Endothelial cell of umbilical vein (primary cell): ENCODE data around the gene ZFYVE9. TPM values are rescaled to one million over a fixed set of nuclear protein-coding genes. Genes with fewer than 3 reads are reported as not detected.

Experiments used
- BruUV-seq: library from RNA; stranded (reverse); fragments of 400-500 nt; replicated peaks from 2 replicates; lab custom pipeline; 2021; lab: Mats Ljungman, UMichigan
- CTCF ChIA-PET: fragments of 300-600, 350-600 bp; sonication (Branson Sonifier 250); formaldehyde crosslinking; loops from one replicate; lab custom pipeline; 2021; ENCODE audit warnings: antibody characterized with exemption, inconsistent platforms; lab: Charles Lee
- POLR2A ChIA-PET: fragments of 300-600, 350-600 bp; sonication (Branson Sonifier 250); formaldehyde crosslinking; loops from one replicate; lab custom pipeline; 2021; ENCODE audit warnings: antibody characterized with exemption, inconsistent platforms; lab: Charles Lee
- DNase-seq: peaks from one replicate; pipeline ENCODE4 v3.0.0-alpha.2; 2011; ENCODE audit warnings: low read depth, low spot score
- FAIRE-seq: peaks from 2 replicates; lab custom pipeline; 2011; peaks lifted over from hg19 to GRCh38; lab: Jason Lieb, UNC
- H2AFZ ChIP-seq: 2 replicates; pipeline ENCODE4 v1.6.0; 2012; ENCODE audit warnings: low read depth, low read length, control low read depth, inconsistent platforms
- H3K27ac ChIP-seq: 2 replicates; pipeline ENCODE4 v1.5.1; 2011; ENCODE audit warnings: low read depth, mild to moderate bottlenecking, control low read depth, low read length, moderate library complexity; ENCODE audit not compliant: insufficient read depth
- H3K27me3 ChIP-seq, 2 experiments: 2 replicates each; pipeline versions ENCODE4 v1.6.0 to v1.6.1; 2011; ENCODE audit warnings: low read length in 2 of 2, mixed read lengths in 1 of 2; ENCODE audit not compliant: control insufficient read depth in 2 of 2, insufficient read depth in 2 of 2
- H3K36me3 ChIP-seq, 2 experiments: 2 replicates in 1 of 2; 3 replicates in 1 of 2; pipeline ENCODE4 v1.5.1; 2011; ENCODE audit warnings: low read length in 2 of 2, mild to moderate bottlenecking in 1 of 2, moderate library complexity in 1 of 2; ENCODE audit not compliant: control insufficient read depth in 2 of 2, insufficient read depth in 2 of 2; ENCODE audit errors: extremely low read depth in 1 of 2
- H3K4me1 ChIP-seq: 3 replicates; pipeline ENCODE4 v1.5.1; 2011; ENCODE audit warnings: mild to moderate bottlenecking, low read length; ENCODE audit not compliant: control insufficient read depth, insufficient read depth; ENCODE audit errors: extremely low read depth
- H3K4me2 ChIP-seq: 2 replicates; pipeline ENCODE4 v1.6.1; 2011; ENCODE audit warnings: low read length, control low read depth, mixed read lengths; ENCODE audit not compliant: insufficient read depth
- H3K4me3 ChIP-seq, 3 experiments: fragments of 200-600 bp in 1 of 3; sonication (generic), shearing (Covaris generic) in 1 of 3; replicated peaks in 1 of 3; 2 replicates each; pipeline ENCODE4 v1.5.1; 2011 to 2016; ENCODE audit warnings: control low read depth in 3 of 3, low read length in 3 of 3, mild to moderate bottlenecking in 2 of 3, inconsistent platforms in 1 of 3, low read depth in 1 of 3, moderate library complexity in 1 of 3; ENCODE audit not compliant: insufficient read depth in 1 of 3
- H3K79me2 ChIP-seq: 2 replicates; pipeline ENCODE4 v1.6.0; 2012; ENCODE audit warnings: low read length, inconsistent platforms; ENCODE audit not compliant: control insufficient read depth, insufficient read depth
- H3K9ac ChIP-seq: replicated peaks from 2 replicates; pipeline ENCODE3; 2011; ENCODE audit warnings: low read length, control low read depth; ENCODE audit not compliant: insufficient read depth; ENCODE audit errors: extremely low read depth
- H3K9me1 ChIP-seq: replicated peaks from 3 replicates; pipeline ENCODE4 v1.6.0; 2011; ENCODE audit warnings: mild to moderate bottlenecking, low read length; ENCODE audit not compliant: control insufficient read depth, insufficient read depth; ENCODE audit errors: extremely low read depth
- H3K9me3 ChIP-seq: replicated peaks from 2 replicates; pipeline ENCODE4 v1.5.1; 2012; ENCODE audit warnings: low read length, inconsistent platforms; ENCODE audit not compliant: control insufficient read depth, insufficient read depth
- H4K20me1 ChIP-seq: replicated peaks from 2 replicates; pipeline ENCODE3; 2011; ENCODE audit warnings: mild to moderate bottlenecking, low read length; ENCODE audit not compliant: control insufficient read depth, insufficient read depth; ENCODE audit errors: extremely low read depth
- EZH2 ChIP-seq: IDR thresholded peaks from 2 replicates; pipeline ENCODE4 v1.6.1; 2012; ENCODE audit warnings: borderline replicate concordance, low read depth, mild to moderate bottlenecking, moderate library complexity, low read length, inconsistent platforms; ENCODE audit not compliant: severe bottlenecking
- FOS ChIP-seq: IDR thresholded peaks from 2 replicates; pipeline ENCODE4 v1.6.1; 2011; ENCODE audit warnings: mild to moderate bottlenecking, low read length, moderate library complexity, borderline replicate concordance; ENCODE audit not compliant: insufficient read depth
- GATA2 ChIP-seq: IDR thresholded peaks from 2 replicates; pipeline ENCODE4 v1.7.0; 2011; ENCODE audit warnings: low read depth, mild to moderate bottlenecking, moderate library complexity, mixed read lengths, low read length; ENCODE audit not compliant: insufficient read length, insufficient read depth
- JUN ChIP-seq: IDR thresholded peaks from 2 replicates; pipeline ENCODE4 v1.6.1; 2011; ENCODE audit warnings: borderline replicate concordance, low read depth; ENCODE audit not compliant: insufficient read length, insufficient read depth
- MYC ChIP-seq: IDR thresholded peaks from one replicate; pipeline ENCODE4 v1.6.1; 2011; ENCODE audit warnings: mild to moderate bottlenecking, low read depth, low read length
- POLR2A ChIP-seq: IDR thresholded peaks from 2 replicates; pipeline ENCODE4 v1.6.1; 2012; ENCODE audit warnings: low read depth, mild to moderate bottlenecking, control low read depth, low read length
- POLR2AphosphoS5 ChIP-seq: IDR thresholded peaks from 2 replicates; pipeline ENCODE4 v1.6.1; 2012; ENCODE audit warnings: low read depth, mild to moderate bottlenecking, control low read depth, low read length, moderate library complexity; ENCODE audit not compliant: insufficient read depth
- dilution Hi-C: fragments of 300-500 bp; cut with MboI; formaldehyde crosslinking; loops from one replicate; pipeline ENCODE4 v1.15.0; 2019; ENCODE audit warnings: low sequenced_read_pairs; ENCODE audit not compliant: extremely low pct_ligation_motif_present
- intact Hi-C: fragments of 100-400 bp; cut with micrococcal nuclease; formaldehyde crosslinking; loops from one replicate; pipeline ENCODE4 v1.10.0; 2022
- polyA plus RNA-seq, 4 experiments: library from polyadenylated mRNA; depleted of rRNA in 3 of 4; stranded (reverse) in 3 of 4; unstranded in 1 of 4; fragments of >200 nt; gene quantifications; 2 replicates each; pipeline versions ENCODE4 v1.2.1 to v1.2.3, GENCODE V29; 2011 to 2012; ENCODE audit warnings: missing spikeins in 1 of 4
- total RNA-seq: library from RNA; stranded (reverse); gene quantifications from 2 replicates; pipeline ENCODE4 v1.2.3, GENCODE V29; 2021
- TF ChIP-seq, protein P1 (sequence below), 2 donors: IDR thresholded peaks; 1 replicate in 1 of 2; 2 replicates in 1 of 2; pipeline ENCODE4 v1.5.1; 2011; ENCODE audit warnings: low read length in 2 of 2, mild to moderate bottlenecking in 2 of 2, moderate library complexity in 2 of 2, control low read depth in 1 of 2, inconsistent platforms in 1 of 2, low read depth in 1 of 2; ENCODE audit not compliant: insufficient read depth in 1 of 2; ENCODE audit errors: extremely low read depth in 1 of 2
- TF ChIP-seq, protein P2 (sequence below): IDR thresholded peaks from 2 replicates; pipeline ENCODE4 v1.6.1; 2011; ENCODE audit not compliant: insufficient read depth, insufficient read length

The ZFYVE9 gene
- total and polyA plus RNA-seq, 2 donors (not counting 3 experiments of a cell fraction or from before 2014, with no cell fraction given) = 4.1 to 16.8 TPM

DNA sequence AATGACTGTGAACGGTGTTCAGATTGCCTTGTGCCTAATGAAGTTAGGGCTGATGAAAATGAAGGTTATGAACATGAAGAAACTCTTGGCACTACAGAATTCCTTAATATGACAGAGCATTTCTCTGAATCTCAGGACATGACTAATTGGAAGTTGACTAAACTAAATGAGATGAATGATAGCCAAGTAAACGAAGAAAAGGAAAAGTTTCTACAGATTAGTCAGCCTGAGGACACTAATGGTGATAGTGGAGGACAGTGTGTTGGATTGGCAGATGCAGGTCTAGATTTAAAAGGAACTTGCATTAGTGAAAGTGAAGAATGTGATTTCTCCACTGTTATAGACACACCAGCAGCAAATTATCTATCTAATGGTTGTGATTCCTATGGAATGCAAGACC is 96.6 kb downstream of the ZFYVE9 start:
- H3K4me2 ChIP-seq = peak overlapping the region; percentile 93
- H3K9me1 ChIP-seq = no peaks in the 10 kb centered on the region
- dilution Hi-C loops = no loop called here
- no peaks in the 10 kb centered on the region for H4K20me1 ChIP-seq
- intact Hi-C loops = no loop called here
- H3K36me3 ChIP-seq = peaks cover 0 to 2% of the 10 kb centered on the region in 2 experiments
- no peaks in the 10 kb centered on the region for H3K79me2 ChIP-seq
- POLR2A ChIA-PET = no interaction called here
- peak overlapping the region; percentile 59 for H3K27ac ChIP-seq
- H2AFZ ChIP-seq = no peak overlapping the region
- no peak overlapping the region for H3K9ac ChIP-seq
- H3K27me3 ChIP-seq = no peaks in the 10 kb centered on the region
- TF ChIP-seq POLR2AphosphoS5 = peak; percentile 38
- TF ChIP-seq EZH2 = no peak
- TF ChIP-seq POLR2A = no peak
- TF ChIP-seq MYC = no peak
- TF ChIP-seq, protein P1, sequence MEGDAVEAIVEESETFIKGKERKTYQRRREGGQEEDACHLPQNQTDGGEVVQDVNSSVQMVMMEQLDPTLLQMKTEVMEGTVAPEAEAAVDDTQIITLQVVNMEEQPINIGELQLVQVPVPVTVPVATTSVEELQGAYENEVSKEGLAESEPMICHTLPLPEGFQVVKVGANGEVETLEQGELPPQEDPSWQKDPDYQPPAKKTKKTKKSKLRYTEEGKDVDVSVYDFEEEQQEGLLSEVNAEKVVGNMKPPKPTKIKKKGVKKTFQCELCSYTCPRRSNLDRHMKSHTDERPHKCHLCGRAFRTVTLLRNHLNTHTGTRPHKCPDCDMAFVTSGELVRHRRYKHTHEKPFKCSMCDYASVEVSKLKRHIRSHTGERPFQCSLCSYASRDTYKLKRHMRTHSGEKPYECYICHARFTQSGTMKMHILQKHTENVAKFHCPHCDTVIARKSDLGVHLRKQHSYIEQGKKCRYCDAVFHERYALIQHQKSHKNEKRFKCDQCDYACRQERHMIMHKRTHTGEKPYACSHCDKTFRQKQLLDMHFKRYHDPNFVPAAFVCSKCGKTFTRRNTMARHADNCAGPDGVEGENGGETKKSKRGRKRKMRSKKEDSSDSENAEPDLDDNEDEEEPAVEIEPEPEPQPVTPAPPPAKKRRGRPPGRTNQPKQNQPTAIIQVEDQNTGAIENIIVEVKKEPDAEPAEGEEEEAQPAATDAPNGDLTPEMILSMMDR (IDR thresholded peaks at IDR 0.05; ENCODE audit: extremely low read depth in 1 of 2, insufficient read depth in 1 of 2, low read depth in 1 of 2, low read length in 2 of 2) = no peak
- TF ChIP-seq FOS = peak; percentile 87
- TF ChIP-seq JUN = peak; percentile 59
- TF ChIP-seq, protein P2, sequence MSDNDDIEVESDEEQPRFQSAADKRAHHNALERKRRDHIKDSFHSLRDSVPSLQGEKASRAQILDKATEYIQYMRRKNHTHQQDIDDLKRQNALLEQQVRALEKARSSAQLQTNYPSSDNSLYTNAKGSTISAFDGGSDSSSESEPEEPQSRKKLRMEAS = no peak
- peak; percentile 84 for TF ChIP-seq GATA2
- no peaks in the 10 kb centered on the region for H3K9me3 ChIP-seq
- DNase-seq (peak; percentile 74), FAIRE-seq (peak; percentile 81)
- H3K4me1 ChIP-seq = peaks cover 41% of the 10 kb centered on the region
- no TSS peak for BruUV-seq
- CTCF ChIA-PET = no interaction called here
- no peak overlapping the region for H3K4me3 ChIP-seq
